NCI-H82 treated with DMSO at 0.1 percent for 48 hours (cell line): ENCODE measurements around the gene AGBL4.

Experiments used
- DNase-seq: peaks from one replicate; lab custom pipeline; 2025; ENCODE audit not compliant: unreplicated experiment; lab: John Stamatoyannopoulos, UW

AGBL4 gene

DNA sequence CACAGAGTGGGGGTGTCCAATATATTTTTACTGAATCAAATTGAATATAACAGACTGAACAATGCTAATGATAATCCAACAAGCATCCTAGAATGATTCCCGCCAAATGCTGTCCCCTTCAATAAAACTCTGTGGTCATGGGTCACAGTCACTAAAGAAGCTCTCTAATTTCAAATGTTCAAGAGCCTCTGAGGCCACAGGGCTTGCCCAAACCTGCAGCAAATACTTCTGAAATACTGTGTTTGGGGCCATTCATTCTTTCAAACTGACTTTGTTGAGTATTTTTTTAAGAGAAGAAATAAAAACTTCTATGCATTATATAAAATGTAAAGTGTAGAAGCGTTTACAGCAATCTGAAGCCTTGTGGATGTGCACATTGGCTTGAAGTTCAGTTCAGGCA, 1239.5 kb downstream of the AGBL4 start:
- DNase-seq, result no peak

DNA sequence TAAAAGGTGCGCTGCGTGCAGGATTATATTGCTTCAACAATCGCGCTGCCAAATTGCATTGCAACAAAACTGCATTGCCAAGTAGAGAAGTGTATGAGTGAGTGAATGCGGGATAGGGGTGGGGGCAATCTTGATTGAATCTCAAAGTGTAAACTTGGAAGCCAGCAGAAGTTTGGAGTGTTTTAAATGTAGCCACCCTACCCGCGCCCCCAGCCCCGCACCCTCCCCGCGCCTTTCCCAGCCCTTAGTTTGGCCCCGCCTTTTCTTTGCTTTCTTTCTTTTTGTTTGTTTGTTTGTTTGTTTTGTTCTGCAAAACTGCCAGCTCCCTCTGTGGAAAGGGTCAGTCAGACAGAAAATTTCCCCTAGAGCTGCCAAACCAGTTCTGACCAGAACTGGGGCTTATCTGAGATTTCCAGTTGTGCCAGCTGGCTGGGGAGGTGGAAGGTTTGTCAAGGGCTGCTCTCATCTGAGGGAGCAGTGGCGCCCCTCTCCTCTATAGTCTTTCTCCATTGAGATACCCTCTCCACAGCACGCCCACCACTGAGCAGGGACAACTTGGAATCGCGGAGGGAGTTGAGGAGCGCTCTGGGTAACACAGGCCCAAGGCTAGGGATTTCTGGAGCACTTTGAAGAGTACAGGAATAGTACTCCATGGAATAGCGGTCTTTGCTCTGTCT, 1246.4 kb downstream of the AGBL4 start:
- peak; percentile 10 for DNase-seq

DNA sequence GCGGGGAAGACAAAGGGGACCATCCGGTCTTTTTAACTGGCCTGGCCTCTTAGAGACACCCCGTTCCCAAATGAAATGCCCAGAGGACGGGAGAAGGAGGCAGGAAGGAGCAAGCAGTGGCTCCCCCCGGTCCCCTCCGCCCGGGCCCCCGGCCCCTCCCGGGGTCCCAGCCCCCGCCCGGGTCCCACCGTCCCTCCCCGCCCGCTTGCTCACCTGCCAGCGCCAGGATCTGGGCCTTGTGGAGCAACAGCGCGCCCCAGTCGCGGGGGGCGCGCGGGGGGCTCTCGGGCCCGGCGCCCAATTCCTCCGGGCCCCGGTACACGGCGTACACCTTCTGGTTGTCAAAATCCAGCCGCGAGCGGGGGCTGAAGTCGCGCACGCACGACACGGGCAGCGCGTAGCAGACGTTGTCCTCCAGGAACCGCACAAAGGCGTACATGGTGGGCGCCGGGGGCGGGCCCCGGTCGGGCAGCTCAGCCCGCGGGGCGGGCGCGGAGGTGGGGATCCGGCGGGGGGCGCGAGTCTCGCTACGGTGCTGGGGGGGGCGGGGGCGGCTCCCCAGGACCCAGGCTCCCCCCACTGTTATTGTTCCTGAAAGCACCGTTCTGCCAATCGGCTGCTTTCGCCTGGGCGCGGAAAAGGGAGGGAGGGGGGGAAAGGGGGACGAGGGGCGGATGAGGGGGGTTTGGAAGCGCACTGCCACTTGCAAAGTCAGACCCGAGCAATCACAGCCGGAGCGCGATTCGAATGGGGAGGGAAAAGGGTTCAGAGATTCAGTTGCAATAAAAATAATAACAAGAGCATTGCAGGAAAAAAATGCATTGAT, 1247.1 kb downstream of the AGBL4 start, which contains the start of gene BEND5:
TSS of gene BEND5 (minus strand) at position 499 of the 826 bp plus-strand sequence. CDS start at position 439, 60 bp downstream.
- DNase-seq, result peak; percentile 60

DNA sequence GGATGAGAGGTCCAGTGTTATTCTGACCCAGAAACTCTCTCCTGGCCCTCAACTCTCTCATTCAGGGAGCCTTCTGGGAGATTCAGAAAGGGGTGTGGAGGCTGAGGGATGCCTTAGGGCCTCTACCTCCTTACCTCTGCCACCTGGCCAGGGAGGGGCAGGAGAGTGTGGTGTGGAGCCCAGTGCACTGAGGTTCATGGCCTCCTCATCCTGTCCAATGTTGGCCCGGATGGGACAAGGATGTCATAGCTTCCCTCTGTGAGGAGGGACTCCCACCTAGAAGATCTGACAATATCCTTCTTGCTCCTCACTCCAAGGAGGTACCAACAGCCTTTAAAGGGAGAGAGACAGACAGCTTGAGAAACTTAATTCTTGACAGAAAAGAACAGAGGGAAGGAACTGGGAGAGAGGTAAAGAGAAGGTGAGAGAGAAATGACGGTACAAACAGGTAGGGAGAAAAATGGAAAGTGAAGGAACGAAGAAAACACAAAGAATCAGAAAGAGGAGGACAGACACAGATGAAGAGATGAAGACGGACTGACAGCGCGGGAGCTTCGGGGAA, 1247.8 kb downstream of the AGBL4 start:
- no peak for DNase-seq

DNA sequence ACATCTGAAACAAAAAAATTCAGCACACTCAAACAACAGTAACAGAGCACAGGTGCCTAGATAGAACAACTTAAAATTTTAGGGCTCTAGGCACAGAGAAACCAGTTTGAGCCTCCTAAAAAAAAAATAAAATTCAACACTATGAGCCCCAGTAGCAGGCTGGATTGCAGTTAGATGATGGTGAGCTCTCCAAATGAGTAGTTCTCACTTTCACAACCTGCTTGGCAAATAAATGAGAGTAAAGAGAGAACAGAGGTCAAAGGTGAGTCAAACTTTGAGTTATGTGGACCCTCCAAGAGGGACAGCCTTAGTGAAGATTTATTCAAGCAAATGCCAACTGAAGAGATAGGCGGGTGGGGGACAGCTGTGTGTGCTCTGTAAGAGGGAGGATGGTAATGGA, 1250.6 kb downstream of the AGBL4 start:
- DNase-seq, result no peak

DNA sequence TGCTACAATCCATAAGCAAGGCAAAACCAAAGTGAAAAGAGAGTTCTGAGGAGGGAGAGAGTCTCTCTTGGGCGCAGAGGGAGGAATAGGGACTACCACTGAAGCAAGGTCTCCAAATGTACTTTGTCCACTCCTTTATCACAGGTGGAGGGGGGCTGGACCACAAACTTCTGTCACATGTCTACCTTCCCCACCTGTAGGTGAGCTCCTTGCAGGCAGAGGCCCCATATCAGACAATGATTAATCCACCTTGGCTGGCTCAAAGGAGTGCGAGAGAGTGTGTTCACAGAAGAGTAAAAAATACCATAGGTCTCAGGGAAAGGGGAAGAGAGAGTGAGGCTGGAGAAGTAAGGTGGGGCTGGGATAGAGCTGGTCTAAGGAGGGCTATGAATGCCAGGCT, 1251.5 kb downstream of the AGBL4 start:
- no peak for DNase-seq

DNA sequence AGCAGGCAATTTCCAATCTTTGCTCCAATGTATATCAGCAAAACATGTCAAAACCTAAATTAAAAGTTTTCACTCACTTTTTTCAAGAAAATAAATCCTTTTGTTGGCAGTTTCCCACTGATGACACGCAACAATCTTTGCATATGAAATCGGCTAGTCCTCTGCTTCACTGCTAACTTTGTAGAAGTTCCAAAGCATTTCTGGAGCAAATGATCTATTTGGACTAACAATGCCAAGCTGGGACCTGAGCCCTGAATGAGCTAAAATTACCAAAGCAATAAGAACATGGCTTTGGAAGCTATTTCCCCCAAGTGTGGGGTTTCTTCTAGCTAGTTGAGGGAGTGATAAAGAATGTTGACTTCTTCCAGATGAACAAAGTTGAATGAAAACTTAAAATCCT, 1252.2 kb downstream of the AGBL4 start:
- no peak for DNase-seq

DNA sequence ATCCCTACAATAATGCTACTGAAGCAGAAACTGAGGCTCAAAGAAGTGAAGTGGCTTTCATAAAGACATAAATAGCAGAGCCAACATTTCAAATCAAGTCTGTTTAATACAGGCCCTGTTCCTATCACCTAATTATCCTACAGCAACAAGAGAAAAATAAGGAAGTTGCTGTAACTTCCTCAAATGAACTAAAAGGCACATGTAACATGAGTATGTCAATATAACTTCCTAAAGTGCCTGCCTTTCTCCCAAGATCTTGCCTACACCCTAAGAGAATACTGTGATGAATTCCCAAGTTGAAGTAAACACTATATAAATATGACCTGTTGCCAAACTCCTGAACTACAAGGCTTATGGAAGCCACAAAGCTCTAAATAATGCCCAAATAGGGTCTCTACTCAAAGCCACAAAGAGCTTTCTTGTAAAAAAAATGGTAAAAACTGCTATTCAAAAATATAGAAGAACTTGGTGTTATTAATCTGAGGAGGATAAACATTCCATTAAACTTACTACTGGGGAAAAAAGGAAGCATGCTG, 1255.7 kb downstream of the AGBL4 start:
- DNase-seq, result no peak

DNA sequence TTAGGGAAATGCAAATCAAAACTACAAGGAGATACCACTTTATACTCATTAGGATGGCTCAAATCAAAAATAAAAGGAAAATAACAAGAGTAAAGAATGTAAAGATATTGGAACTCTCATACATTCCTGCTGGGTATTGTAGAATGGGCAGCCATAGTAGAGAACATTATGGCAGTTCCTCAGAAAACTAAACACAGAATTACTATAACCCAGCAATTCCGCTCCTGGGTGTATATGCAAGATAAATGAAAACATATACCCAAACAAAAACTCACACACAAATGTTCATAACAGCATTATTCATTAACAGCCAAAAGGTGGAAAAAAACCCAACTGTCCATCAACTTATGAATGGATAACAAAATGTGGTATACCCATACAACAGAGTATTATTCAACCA, 1258.4 kb downstream of the AGBL4 start:
- no peak for DNase-seq

DNA sequence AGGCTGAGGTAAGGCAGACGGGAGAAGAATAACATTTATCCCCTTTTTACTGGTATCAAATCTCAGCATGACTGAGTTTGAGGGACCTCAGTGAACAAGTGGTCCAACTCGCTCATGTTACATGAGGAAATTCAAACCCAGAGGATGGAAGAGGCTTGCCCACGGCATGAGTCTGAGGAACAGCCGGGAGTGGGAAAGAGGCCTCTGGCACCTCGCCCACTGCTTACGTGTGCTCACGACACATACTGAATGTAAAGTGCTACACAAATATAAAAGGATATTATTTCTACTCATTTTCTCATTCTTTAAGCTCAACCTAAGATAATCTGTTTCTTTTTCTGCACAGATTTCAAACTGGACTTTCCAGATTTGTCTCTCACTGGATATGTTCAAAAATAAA, 1261.8 kb downstream of the AGBL4 start:
- DNase-seq, result no peak

DNA sequence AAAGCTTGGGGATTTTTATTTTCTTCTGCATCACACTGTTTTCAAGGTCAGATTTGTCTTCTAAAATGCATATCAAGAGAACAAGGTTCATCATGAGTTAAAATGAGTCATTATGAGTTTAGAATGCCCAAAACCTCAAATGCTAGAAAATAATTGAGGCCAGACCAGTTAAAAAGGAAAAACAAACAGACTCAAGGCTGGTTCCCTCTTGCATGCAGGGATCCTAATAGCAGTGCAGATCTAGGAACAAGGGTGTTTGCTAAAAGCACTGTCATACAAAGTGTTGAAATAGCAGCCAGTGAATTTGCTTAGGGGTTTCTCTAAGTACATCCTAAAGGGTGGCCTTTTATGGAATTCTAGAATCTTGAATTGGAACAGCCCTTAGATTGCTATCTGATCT, 1262.3 kb downstream of the AGBL4 start:
- no peak for DNase-seq

DNA sequence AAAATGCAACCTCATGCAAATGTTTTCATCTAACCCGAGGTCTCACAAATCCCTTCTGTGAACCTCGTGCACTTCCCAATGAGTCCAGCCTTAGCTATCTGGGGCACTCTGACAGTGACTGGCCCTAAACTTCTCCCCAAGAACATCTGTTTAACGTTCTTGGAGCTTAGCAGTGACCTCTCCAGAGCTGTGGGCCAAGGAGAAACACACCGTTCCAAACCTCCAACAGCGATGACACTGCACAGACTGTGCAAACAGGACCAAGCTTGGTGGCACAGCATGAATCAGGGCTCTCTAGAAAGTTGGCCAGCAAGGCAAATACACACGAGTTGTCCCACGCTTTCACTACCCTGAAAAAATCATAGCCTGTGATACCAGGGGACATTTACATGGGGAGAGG, 1262.9 kb downstream of the AGBL4 start:
- no peak for DNase-seq

DNA sequence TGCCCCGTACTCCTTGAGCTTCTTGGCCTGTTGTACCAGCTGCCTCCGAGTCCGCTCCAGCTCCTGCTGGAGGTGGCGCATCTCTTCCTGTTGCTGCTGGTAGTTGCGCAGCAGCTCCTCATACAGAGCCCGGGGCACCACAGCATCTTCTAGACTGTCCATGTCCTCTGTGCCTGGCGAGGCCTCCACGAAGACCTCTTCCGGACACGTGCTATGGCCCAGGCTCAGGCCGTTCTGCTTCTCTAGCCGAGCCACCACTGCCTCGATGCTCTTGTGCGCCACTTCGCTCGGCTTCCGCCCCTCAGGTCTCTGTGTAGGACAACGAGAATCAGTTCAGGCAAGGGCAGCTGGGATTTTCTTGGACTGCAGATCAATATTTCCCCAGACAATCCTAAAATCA, 1264.8 kb downstream of the AGBL4 start:
- no peak for DNase-seq

DNA sequence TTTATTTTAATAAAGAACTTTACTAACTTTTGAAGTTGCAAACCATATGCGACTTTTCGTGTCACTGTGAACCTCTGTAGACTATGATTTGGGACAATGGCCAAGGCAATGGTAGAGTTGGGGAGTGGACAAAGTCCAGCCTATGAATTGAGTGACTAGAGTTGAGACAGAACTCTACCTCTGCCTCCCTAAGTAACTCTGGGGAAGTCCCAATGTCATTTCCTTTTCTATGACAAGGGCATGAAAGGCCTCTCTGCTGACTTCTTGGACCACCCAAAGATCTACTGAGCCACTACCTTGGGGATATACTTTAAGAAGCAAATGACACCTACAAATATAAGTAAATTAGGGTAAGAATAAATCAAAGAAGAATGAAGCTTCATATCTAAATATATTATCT, 1266.4 kb downstream of the AGBL4 start:
- no peak for DNase-seq

DNA sequence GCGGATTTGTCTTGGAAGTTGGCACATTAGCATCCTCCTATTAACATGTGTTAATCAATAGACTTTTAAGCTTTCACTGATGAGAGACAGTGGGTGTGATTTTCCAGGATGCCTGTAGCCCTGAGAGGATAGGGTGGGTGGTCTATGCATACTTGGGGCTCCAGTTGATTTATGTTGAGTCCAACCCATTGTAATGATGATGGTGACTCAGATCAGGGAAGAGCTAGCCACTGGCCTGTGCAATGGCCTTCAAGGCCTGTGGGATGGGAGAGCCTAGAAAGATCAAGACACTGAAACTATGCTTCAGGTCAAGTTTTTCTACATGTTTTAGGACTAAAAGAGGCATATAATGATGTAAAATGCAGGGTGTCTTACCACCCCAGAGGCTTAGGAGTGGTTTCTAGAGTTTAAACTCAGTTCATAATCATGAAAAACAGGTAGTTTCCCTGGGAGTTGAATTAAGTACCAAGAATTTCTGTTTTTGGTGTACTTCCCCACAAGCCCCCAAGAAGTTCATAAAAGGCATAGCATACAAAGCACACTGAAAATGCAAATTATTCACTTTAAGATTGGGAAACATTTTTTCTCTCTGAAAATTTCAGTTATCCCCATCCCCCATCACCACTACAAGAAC, 1267.0 kb downstream of the AGBL4 start:
- no peak for DNase-seq

DNA sequence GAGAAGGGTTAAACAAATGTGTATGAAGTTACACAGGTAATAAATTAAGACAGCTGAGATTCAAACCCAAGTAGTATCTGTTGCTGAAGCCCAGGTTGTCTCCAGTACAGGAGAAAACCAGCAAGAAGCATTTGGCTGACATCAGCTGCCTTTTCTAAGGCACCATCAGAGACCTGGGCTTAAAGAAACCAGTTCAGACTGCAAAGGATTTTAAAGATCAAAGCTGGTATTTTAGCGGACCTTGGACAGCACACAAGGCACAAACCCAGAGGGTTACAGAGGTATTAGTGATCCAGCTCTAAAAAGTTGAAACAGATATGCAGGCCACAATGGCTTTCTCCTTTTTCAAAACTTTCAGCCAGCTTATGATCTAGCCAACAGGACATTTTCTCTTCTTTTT, 1270.5 kb downstream of the AGBL4 start:
- no peak for DNase-seq

DNA sequence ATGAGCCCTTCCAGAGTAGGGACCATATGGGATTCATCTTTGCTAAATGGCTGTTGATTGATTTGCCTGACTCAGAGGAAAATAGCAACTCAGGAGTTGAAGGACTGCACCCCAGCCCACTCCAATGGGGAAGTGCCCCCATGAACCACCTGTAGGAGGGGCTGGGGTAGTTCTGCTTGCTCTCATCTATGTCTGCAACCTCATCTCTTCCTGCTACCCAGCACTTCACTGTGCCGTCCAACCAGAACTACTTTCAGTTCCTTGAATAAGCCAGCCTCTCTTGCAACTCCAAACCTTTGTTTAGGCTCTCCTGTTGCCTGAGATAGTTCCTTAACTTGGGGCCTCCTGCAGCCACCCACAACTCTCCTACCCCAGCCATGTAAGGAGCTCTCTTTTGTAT, 1273.6 kb downstream of the AGBL4 start:
- DNase-seq, result no peak

DNA sequence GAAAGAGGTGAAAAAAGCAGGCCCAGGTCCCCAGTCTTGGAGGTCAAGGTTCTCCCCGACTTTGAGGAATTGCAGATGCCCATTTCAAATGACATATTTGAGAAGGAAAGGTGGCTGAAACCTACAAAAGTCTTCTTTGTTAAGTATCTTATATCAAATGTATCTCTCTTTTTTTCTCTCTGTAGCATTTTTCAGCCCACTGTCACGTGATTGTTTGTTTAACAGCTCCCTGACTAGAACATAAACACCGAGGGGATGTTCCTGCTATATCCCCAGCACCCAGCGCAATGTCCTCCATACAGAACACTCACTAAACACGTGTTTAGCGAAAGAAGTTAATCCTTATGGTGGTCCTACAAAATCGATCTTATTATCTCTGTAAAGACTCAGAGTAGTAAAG, 1274.7 kb downstream of the AGBL4 start:
- no peak for DNase-seq

DNA sequence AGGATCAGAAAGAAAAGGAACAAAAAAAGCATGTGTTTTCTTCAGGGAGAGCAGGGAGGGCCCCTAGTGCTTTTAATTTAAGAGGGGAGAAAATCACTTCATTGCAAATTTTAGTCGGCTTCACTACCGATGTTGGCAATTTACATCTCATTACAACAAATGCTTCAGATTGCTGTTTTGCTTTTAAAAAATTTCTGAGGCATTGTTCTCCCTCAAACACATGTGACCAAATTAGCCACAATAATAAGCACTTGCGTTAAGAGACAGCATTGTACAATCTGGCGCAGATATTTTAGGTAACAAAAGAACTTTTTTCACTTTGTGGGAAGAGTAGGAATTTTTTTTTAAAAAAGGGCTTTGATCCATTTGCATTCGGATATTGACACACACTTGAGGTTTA, 1276.8 kb downstream of the AGBL4 start:
- no peak for DNase-seq

DNA sequence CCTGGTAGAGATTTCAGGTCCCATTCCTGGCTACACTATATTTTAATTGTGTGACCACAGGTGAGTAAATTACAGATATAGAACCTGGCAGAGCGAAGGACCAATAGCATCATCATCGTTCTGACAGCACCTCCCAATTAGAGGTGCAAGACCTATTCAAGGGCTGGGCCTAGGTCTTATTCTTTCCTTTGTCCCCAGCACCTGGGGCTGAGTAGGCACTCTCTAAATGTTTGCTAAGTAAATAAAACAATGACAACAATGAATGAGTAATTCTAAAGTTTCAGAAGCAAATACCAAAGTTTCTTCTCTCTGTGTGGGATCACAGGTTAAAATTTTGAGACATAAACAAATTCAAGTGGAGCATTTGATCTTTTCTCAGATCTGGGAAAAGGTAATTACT, 1279.7 kb downstream of the AGBL4 start:
- DNase-seq, result no peak

DNA sequence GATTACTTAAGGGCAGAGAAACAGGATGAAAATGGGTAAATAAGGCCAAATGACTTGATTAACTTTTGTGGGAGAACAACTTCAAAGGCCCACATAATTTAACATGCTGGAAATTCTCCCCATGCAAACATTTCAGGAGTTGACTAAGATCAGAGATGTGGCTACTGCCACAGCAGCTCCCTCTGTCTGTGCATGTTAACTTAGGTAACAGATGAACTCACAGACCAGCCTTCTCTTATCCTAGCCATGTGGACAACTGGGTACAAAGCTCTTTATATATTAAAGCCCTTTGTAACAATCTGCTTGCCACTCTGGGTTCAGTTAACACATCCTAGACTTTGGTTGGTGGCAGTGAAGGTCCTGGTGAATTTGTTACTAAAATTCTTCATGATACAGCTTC, 1280.3 kb downstream of the AGBL4 start:
- DNase-seq, result no peak

DNA sequence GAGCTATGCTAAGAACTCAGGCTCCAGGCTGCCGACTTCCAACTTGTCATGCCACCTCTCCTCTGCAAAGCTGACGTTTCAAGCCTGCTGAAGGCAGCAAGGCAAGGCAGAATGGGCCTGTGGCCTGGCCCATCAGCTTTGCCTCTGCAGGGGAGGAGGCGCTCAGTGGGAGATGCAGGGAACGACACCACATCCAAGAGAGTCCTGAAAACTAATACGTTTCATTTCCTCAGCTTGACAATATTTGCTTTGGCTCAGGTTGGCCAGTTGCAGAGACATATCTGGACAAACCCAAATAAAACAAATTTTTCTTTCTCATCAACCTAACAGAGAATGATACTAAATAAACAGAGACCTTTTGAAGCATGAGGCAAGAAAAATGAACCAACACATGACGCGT, 1282.4 kb downstream of the AGBL4 start:
- no peak for DNase-seq
